Stimulated activated CD8-positive, alpha-beta memory T cell treated with anti-CD3 and anti-CD28 coated beads, Interleukin-15, amount 100 ng/mL, for 24 hours (primary cell): ENCODE measurements around the gene BRICD5.
A peak's percentile ranks its signal among the peaks of the same experiment; 100 is the strongest.
"Not testable (repeated sequence)": the region's sequence is repeated elsewhere in the genome, so short reads cannot be mapped to it uniquely, and the experiment has no call there.

Experiments
- DNase-seq: peaks from one replicate; pipeline ENCODE4 v3.0.0-alpha.2; 2020; ENCODE audit warnings: low read depth

BRICD5 gene

DNA sequence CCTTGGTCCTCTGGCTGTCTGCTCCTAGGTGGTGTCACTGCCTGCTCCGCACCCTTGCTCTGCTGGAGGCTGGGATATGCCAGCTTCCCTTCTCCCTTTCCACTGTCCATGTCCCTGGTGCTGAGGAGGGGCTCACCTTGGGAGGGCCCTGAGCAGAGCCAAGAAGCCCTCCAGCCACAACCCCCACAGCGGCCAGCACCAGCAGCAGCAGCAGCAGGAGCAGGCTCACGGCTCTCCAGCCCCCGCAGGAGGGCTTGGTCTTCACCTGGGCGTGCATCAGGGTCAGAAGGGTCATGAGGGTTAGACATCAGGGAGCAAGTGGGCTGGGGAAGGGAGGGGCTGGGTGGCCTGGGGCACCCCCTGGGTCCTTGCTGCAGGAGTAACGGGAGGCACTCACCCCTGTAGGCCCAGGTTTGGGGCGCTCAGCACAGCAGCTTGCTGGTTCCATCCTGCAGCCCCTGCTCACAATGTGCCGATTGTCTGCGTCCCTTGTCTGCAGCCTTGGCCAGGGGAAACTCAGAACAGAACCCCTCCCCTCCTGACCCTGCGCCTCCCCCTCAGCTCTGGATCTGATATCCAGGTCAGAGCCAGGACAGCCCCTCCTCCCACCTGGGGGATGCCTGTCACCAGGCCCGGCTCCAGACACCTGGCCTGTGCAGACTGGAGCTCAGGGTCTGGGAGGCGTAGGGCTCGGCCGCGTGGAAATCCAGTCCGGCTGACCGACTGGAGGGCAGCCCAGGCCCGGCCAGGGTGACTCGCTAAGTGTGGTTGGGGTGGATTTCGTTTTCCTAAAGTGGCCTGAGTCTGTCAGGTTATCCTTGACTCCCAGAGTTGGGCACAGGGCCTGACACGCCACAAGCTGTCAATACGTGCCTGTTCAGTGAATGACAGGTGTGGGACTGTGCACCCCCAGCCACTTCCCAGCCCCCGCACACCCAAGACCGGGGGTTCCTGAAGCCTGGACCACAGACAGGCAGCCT is at the start of gene BRICD5:
Gene BRICD5 (minus strand): TSS at position 478 of the 980 bp plus-strand sequence. CDS start 30 bp downstream, at position 448.
- no peak for DNase-seq

DNA sequence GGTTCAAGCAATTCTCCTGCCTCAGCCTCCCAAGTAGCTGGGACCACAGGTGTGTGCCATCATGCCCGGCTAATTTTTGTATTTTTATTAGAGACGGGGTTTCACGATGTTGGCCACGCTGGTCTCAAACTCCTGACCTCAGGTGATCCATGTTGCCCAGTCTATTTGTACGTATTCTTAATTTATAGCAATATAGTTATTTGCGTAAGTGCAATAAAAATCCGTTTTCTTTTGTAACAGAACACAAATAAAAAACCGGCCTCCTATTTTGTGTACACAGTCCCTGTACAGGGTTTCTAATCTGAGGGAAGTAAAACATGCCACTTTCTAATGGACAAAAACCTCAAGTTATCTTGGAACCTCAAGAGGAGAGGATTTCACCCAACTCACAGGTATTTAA is 49.6 kb upstream of the BRICD5 start:
- DNase-seq: no peak

DNA sequence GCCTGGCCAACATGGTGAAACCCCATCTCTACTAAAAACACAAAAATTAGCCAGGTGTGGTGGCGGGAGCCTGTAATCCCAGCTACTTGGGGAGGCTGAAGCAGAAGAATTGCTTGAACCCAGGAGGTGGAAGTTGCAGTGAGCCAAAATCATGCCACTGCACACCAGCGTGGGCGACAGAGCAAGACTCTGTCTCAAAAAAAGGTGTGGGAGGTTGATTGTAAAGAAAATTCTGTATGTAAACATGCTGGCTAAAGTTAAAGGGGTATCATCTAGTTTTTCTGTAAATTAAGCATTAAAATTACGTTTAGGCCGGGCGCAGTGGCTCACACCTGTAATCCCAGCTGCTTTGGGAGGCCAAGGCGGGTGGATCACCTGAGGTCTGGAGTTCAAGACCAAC is 47.9 kb upstream of the BRICD5 start:
- not testable (repeated sequence) for DNase-seq

DNA sequence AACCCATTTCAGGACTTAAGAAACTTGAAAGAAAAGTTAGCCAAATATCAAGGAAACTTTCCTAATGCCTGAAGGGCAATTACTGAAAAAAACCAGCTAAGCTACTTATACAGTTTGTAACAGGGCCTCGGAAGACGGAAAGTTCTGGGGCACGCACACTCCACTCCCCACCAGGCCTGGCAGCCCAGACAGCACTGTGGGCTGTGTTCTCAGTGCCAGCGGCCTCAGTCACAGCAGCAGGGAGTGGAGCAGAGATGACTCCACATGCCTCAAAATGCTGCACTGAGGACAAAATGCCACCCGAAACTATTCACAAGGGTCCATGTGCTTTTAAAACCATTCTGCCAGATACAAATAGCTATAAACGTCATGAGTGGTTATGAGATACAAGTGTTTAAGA is 47.1 kb upstream of the BRICD5 start:
- no peak for DNase-seq

DNA sequence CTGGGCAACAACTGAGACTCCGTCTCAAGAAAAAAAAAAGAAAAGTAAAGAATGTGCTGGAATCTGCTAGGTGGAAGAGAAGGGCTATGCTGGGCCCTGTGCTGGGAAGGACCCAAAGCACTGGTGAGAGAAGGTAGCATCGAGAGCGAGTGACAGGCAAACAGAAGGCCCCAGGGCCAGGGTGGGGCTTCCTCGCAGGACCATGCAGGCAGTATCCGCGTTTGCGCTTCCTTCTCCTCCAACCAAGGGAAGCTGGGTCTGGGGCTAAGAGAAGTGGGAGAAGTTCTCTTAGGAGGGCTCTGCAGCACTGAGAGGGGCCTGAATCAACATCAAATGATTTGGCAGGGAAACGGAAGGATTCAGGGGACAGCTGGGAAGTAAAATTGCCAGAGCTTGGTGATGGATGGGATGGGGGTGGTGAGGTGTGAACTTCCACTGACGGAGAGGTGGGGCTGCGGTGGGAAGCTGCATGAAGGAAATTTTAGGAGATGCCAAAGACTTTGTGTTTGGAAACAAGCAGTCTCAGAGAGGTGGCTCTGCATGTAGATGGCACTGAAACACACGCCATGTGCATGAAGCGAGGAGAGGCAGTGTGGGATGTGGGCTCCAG is 46.0 kb upstream of the BRICD5 start:
- no peak for DNase-seq

GRCh38 chr16:2253293-2253692 is 42.6 kb upstream of the BRICD5 start:
- no peak for DNase-seq

- no peak for DNase-seq
These were observed 42.1 kb upstream of the BRICD5 start for GRCh38 chr16:2252806-2253148.

DNA sequence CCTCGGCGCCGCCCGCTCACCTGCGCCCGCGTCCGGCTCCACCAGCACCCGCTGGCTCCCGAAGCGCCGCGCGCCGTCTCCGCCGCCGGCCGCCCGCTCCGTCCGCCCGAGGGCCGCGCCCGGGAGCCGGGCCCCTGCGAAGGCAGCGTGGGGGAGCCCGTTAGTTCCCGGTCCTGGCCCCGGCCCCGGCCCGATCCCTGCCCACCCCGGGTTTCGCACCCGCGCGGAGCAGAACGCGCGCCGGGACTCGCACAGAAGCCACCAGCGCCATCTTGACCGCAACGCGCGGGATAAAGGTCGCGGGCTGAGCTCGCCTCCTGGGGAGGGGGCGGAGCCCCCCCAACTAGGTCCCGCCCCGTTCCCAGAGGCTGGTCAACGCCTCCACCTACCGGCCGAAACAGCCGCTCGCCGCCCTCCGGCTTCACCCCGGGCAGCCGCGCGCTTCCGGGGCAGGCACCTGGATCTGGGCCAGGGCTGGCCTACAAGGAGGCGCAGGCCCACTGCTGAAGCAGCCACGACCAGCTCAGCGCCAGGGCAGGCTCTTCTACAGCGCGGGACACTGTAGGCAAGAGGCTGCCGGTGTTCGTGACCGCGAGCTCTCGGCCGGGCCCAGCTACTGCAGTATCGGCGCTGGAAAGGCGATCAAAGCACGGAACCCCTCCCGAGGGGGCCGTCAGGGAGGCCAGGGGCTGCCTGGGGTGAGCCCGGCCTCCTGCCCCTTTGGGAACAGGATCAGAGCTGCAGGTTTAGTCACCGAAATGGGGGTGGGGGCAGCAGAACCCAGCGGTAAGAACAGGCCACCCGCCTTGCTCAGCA is 40.8 kb upstream of the BRICD5 start, which contains the start of gene ECI1:
Gene ECI1 (minus strand): TSS at position 292 of the 816 bp plus-strand sequence. CDS start 21 bp downstream, at position 271.
- DNase-seq: peak; percentile 59

- DNase-seq: no peak
These were observed 40.1 kb upstream of the BRICD5 start for GRCh38 chr16:2250652-2251295.

- no peak for DNase-seq
These were observed 35.7 kb upstream of the BRICD5 start for GRCh38 chr16:2246301-2246885.

- no peak for DNase-seq
These were observed 34.5 kb upstream of the BRICD5 start for GRCh38 chr16:2244926-2245795.

GRCh38 chr16:2244301-2244700 is 33.6 kb upstream of the BRICD5 start:
- DNase-seq: no peak

- no peak for DNase-seq
These were observed 33.1 kb upstream of the BRICD5 start for GRCh38 chr16:2243781-2244180.

DNA sequence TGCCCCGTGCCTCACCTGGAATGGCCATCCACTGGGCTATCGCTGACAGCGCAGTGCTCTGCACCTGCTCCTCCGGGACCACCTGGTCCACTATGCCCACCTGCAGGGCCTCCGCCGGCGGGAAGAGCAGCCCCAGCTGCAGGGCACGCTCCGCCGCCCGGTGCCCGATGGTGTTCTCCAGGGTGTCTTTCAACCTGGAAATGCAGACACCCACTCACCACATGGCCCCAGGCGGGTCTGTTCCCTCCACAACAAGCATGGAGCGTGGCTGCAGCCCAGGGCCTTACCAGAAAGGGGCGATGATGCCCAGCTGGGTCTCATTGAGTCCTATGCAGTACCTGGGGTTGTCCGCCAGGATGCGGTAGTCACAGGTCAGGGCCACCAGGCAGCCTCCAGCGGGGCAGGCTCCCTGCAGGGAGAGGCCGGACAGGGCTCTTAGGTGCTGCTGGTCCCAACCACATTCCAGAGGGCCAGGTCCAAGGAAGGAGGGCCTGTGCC is 32.4 kb upstream of the BRICD5 start:
- DNase-seq: no peak

- no peak for DNase-seq
These were observed 31.9 kb upstream of the BRICD5 start for GRCh38 chr16:2242598-2242997.

GRCh38 chr16:2240331-2240730 is 29.7 kb upstream of the BRICD5 start:
- not testable (repeated sequence) for DNase-seq

- DNase-seq: no peak
These were observed 28.4 kb upstream of the BRICD5 start for GRCh38 chr16:2238838-2239675.

GRCh38 chr16:2238150-2238837 is 27.6 kb upstream of the BRICD5 start:
- DNase-seq: no peak
